Endothelial cell of umbilical vein (primary cell): Measurements from ENCODE around the gene UBASH3A. TPM values are rescaled to one million over a fixed set of nuclear protein-coding genes. Genes with fewer than 3 reads are reported as not detected.

Source experiments
- BruUV-seq: library from RNA; stranded (reverse); fragments of 400-500 nt; replicated peaks from 2 replicates; lab custom pipeline; 2021; lab: Mats Ljungman, UMichigan
- CTCF ChIA-PET: fragments of 300-600, 350-600 bp; sonication (Branson Sonifier 250); formaldehyde crosslinking; loops from one replicate; lab custom pipeline; 2021; ENCODE audit warnings: antibody characterized with exemption, inconsistent platforms; lab: Charles Lee
- POLR2A ChIA-PET: fragments of 300-600, 350-600 bp; sonication (Branson Sonifier 250); formaldehyde crosslinking; loops from one replicate; lab custom pipeline; 2021; ENCODE audit warnings: antibody characterized with exemption, inconsistent platforms; lab: Charles Lee
- DNase-seq: peaks from one replicate; pipeline ENCODE4 v3.0.0-alpha.2; 2011; ENCODE audit warnings: low read depth, low spot score
- FAIRE-seq: peaks from 2 replicates; lab custom pipeline; 2011; peaks lifted over from hg19 to GRCh38; lab: Jason Lieb, UNC
- H2AFZ ChIP-seq: 2 replicates; pipeline ENCODE4 v1.6.0; 2012; ENCODE audit warnings: low read depth, low read length, control low read depth, inconsistent platforms
- H3K27ac ChIP-seq: 2 replicates; pipeline ENCODE4 v1.5.1; 2011; ENCODE audit warnings: low read depth, mild to moderate bottlenecking, control low read depth, low read length, moderate library complexity; ENCODE audit not compliant: insufficient read depth
- H3K27me3 ChIP-seq, 2 experiments: 2 replicates each; pipeline versions ENCODE4 v1.6.0 to v1.6.1; 2011; ENCODE audit warnings: low read length in 2 of 2, mixed read lengths in 1 of 2; ENCODE audit not compliant: control insufficient read depth in 2 of 2, insufficient read depth in 2 of 2
- H3K36me3 ChIP-seq, 2 experiments: 2 replicates in 1 of 2; 3 replicates in 1 of 2; pipeline ENCODE4 v1.5.1; 2011; ENCODE audit warnings: low read length in 2 of 2, mild to moderate bottlenecking in 1 of 2, moderate library complexity in 1 of 2; ENCODE audit not compliant: control insufficient read depth in 2 of 2, insufficient read depth in 2 of 2; ENCODE audit errors: extremely low read depth in 1 of 2
- H3K4me1 ChIP-seq: 3 replicates; pipeline ENCODE4 v1.5.1; 2011; ENCODE audit warnings: mild to moderate bottlenecking, low read length; ENCODE audit not compliant: control insufficient read depth, insufficient read depth; ENCODE audit errors: extremely low read depth
- H3K4me2 ChIP-seq: 2 replicates; pipeline ENCODE4 v1.6.1; 2011; ENCODE audit warnings: low read length, control low read depth, mixed read lengths; ENCODE audit not compliant: insufficient read depth
- H3K4me3 ChIP-seq, 3 experiments: fragments of 200-600 bp in 1 of 3; sonication (generic), shearing (Covaris generic) in 1 of 3; replicated peaks in 1 of 3; 2 replicates each; pipeline ENCODE4 v1.5.1; 2011 to 2016; ENCODE audit warnings: control low read depth in 3 of 3, low read length in 3 of 3, mild to moderate bottlenecking in 2 of 3, inconsistent platforms in 1 of 3, low read depth in 1 of 3, moderate library complexity in 1 of 3; ENCODE audit not compliant: insufficient read depth in 1 of 3
- H3K79me2 ChIP-seq: 2 replicates; pipeline ENCODE4 v1.6.0; 2012; ENCODE audit warnings: low read length, inconsistent platforms; ENCODE audit not compliant: control insufficient read depth, insufficient read depth
- H3K9ac ChIP-seq: replicated peaks from 2 replicates; pipeline ENCODE3; 2011; ENCODE audit warnings: low read length, control low read depth; ENCODE audit not compliant: insufficient read depth; ENCODE audit errors: extremely low read depth
- H3K9me1 ChIP-seq: replicated peaks from 3 replicates; pipeline ENCODE4 v1.6.0; 2011; ENCODE audit warnings: mild to moderate bottlenecking, low read length; ENCODE audit not compliant: control insufficient read depth, insufficient read depth; ENCODE audit errors: extremely low read depth
- H3K9me3 ChIP-seq: replicated peaks from 2 replicates; pipeline ENCODE4 v1.5.1; 2012; ENCODE audit warnings: low read length, inconsistent platforms; ENCODE audit not compliant: control insufficient read depth, insufficient read depth
- H4K20me1 ChIP-seq: replicated peaks from 2 replicates; pipeline ENCODE3; 2011; ENCODE audit warnings: mild to moderate bottlenecking, low read length; ENCODE audit not compliant: control insufficient read depth, insufficient read depth; ENCODE audit errors: extremely low read depth
- CTCF ChIP-seq, 2 donors: IDR thresholded peaks; 1 replicate in 1 of 2; 2 replicates in 1 of 2; pipeline ENCODE4 v1.5.1; 2011; ENCODE audit warnings: low read length in 2 of 2, mild to moderate bottlenecking in 2 of 2, moderate library complexity in 2 of 2, control low read depth in 1 of 2, inconsistent platforms in 1 of 2, low read depth in 1 of 2; ENCODE audit not compliant: insufficient read depth in 1 of 2; ENCODE audit errors: extremely low read depth in 1 of 2
- EZH2 ChIP-seq: IDR thresholded peaks from 2 replicates; pipeline ENCODE4 v1.6.1; 2012; ENCODE audit warnings: borderline replicate concordance, low read depth, mild to moderate bottlenecking, moderate library complexity, low read length, inconsistent platforms; ENCODE audit not compliant: severe bottlenecking
- FOS ChIP-seq: IDR thresholded peaks from 2 replicates; pipeline ENCODE4 v1.6.1; 2011; ENCODE audit warnings: mild to moderate bottlenecking, low read length, moderate library complexity, borderline replicate concordance; ENCODE audit not compliant: insufficient read depth
- GATA2 ChIP-seq: IDR thresholded peaks from 2 replicates; pipeline ENCODE4 v1.7.0; 2011; ENCODE audit warnings: low read depth, mild to moderate bottlenecking, moderate library complexity, mixed read lengths, low read length; ENCODE audit not compliant: insufficient read length, insufficient read depth
- JUN ChIP-seq: IDR thresholded peaks from 2 replicates; pipeline ENCODE4 v1.6.1; 2011; ENCODE audit warnings: borderline replicate concordance, low read depth; ENCODE audit not compliant: insufficient read length, insufficient read depth
- POLR2A ChIP-seq: IDR thresholded peaks from 2 replicates; pipeline ENCODE4 v1.6.1; 2012; ENCODE audit warnings: low read depth, mild to moderate bottlenecking, control low read depth, low read length
- dilution Hi-C: fragments of 300-500 bp; cut with MboI; formaldehyde crosslinking; loops from one replicate; pipeline ENCODE4 v1.15.0; 2019; ENCODE audit warnings: low sequenced_read_pairs; ENCODE audit not compliant: extremely low pct_ligation_motif_present
- intact Hi-C: fragments of 100-400 bp; cut with micrococcal nuclease; formaldehyde crosslinking; loops from one replicate; pipeline ENCODE4 v1.10.0; 2022
- polyA plus RNA-seq, 4 experiments: library from polyadenylated mRNA; depleted of rRNA in 3 of 4; stranded (reverse) in 3 of 4; unstranded in 1 of 4; fragments of >200 nt; gene quantifications; 2 replicates each; pipeline versions ENCODE4 v1.2.1 to v1.2.3, GENCODE V29; 2011 to 2012; ENCODE audit warnings: missing spikeins in 1 of 4
- total RNA-seq: library from RNA; stranded (reverse); gene quantifications from 2 replicates; pipeline ENCODE4 v1.2.3, GENCODE V29; 2021

Gene UBASH3A
- total and polyA plus RNA-seq, 2 donors (not counting 3 experiments of a cell fraction or from before 2014, with no cell fraction given) = not detected

GRCh38 chr21:42461881-42462877, 58.5 kb downstream of the UBASH3A start:
- no peak overlapping the region for H2AFZ ChIP-seq
- intact Hi-C loops (no loop called here), dilution Hi-C loops (no loop called here)
- ChIA-PET CTCF (no interaction called here), POLR2A (no interaction called here)
- no peak overlapping the region for H3K9ac ChIP-seq
- H3K9me3 ChIP-seq = no peaks in the 10 kb centered on the region
- no peak overlapping the region for H3K27ac ChIP-seq
- H3K9me1 ChIP-seq = no peaks in the 10 kb centered on the region
- no peaks in the 10 kb centered on the region for H3K4me1 ChIP-seq
- no peak overlapping the region for H3K4me2 ChIP-seq
- BruUV-seq = no TSS peak
- H3K79me2 ChIP-seq = no peaks in the 10 kb centered on the region
- DNase-seq (no peak), FAIRE-seq (no peak)
- peaks cover 0 to 3% of the 10 kb centered on the region in 2 experiments for H3K27me3 ChIP-seq
- no peak for TF ChIP-seq EZH2
- TF ChIP-seq FOS = no peak
- no peak for TF ChIP-seq POLR2A
- TF ChIP-seq GATA2 = no peak
- TF ChIP-seq JUN = no peak
- TF ChIP-seq CTCF (IDR thresholded peaks at IDR 0.05; ENCODE audit: extremely low read depth in 1 of 2, insufficient read depth in 1 of 2, low read depth in 1 of 2, low read length in 2 of 2) = no peak
- H4K20me1 ChIP-seq = no peaks in the 10 kb centered on the region
- no peaks in the 10 kb centered on the region for H3K36me3 ChIP-seq
- no peak overlapping the region for H3K4me3 ChIP-seq
